Measurements from ENCODE around the gene GRID2IP. TPM values are rescaled to one million over a fixed set of nuclear protein-coding genes. Genes with fewer than 3 reads are reported as not detected.

Gene GRID2IP
- total and polyA plus RNA-seq, 2 of the 13 experiments (the other 11 are each of a cell fraction or from before 2014, with no cell fraction given) = 0.03 TPM; not detected in 1

GRCh38 chr7:6447581-6448199 is 103.6 kb downstream of the GRID2IP start, which contains the start of gene DAGLB (continued):
- TF ChIP-seq ZNF878 (CRISPR knock-in tag; IDR thresholded peaks at IDR 0.05) = no peak
- no peak for TF ChIP-seq JARID2 (CRISPR knock-in tag; IDR thresholded peaks at IDR 0.05; ENCODE audit: insufficient replicate concordance)
- no peak for TF ChIP-seq PRPF4 (IDR thresholded peaks at IDR 0.05; ENCODE audit: low read depth, low read length, poor library complexity, severe bottlenecking)
- no peak for TF ChIP-seq HCFC1 (IDR thresholded peaks at IDR 0.05; ENCODE audit: low read depth, low read length)
- peak; percentile 58; the same call in 1 of the 2 replicates for TF ChIP-seq SNAI1 (CRISPR knock-in tag; IDR thresholded peaks at IDR 0.05; ENCODE audit: borderline replicate concordance)
- TF ChIP-seq HOXD1 (CRISPR knock-in tag; IDR thresholded peaks at IDR 0.05) = peak; percentile 81; the same call in 1 of the 2 replicates
- TF ChIP-seq NFYC (CRISPR knock-in tag; IDR thresholded peaks at IDR 0.05) = no peak
- TF ChIP-seq GZF1 (CRISPR knock-in tag; IDR thresholded peaks at IDR 0.05) = no peak
- TF ChIP-seq, protein P1, sequence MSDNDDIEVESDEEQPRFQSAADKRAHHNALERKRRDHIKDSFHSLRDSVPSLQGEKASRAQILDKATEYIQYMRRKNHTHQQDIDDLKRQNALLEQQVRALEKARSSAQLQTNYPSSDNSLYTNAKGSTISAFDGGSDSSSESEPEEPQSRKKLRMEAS (IDR thresholded peaks at IDR 0.05) = peak; percentile 33; the same call in 1 of the 2 replicates
- no peak for TF ChIP-seq IRF2 (CRISPR knock-in tag; IDR thresholded peaks at IDR 0.05)
- TF ChIP-seq TAF1 (CRISPR knock-in tag; IDR thresholded peaks at IDR 0.05) = peak; percentile 77
- peak; percentile 67; the same call in 1 of the 2 replicates for TF ChIP-seq KDM5B (CRISPR knock-in tag; IDR thresholded peaks at IDR 0.05; ENCODE audit: borderline replicate concordance)
- 0 out of 2 replicates have a peak, but pooled peaks have one; percentile 6 for TF ChIP-seq ZSCAN31 (CRISPR knock-in tag; IDR thresholded peaks at IDR 0.05; ENCODE audit: low read depth)
- TF ChIP-seq ZNF772 (CRISPR knock-in tag; IDR thresholded peaks at IDR 0.05) = peak; percentile 58; the same call in 1 of the 2 replicates
- TF ChIP-seq ZNF543 (CRISPR knock-in tag; IDR thresholded peaks at IDR 0.05) = peak; percentile 74; the same call in 1 of the 2 replicates
- TF ChIP-seq RAD21 (CRISPR knock-in tag; IDR thresholded peaks at IDR 0.05) = no peak
- peak; percentile 68; the same call in 1 of the 2 replicates for TF ChIP-seq ZNF607 (CRISPR knock-in tag; IDR thresholded peaks at IDR 0.05; ENCODE audit: borderline replicate concordance)
- no peak for TF ChIP-seq ZNF530 (CRISPR knock-in tag; IDR thresholded peaks at IDR 0.05; ENCODE audit: low read depth)
- TF ChIP-seq ZNF660 (CRISPR knock-in tag; IDR thresholded peaks at IDR 0.05; ENCODE audit: borderline replicate concordance, low read depth) = 0 out of 2 replicates have a peak, but pooled peaks have one; percentile 64
- TF ChIP-seq MEIS2 (CRISPR knock-in tag; IDR thresholded peaks at IDR 0.05) = peak; percentile 54; the same call in 1 of the 2 replicates
- TF ChIP-seq ZNF816 (CRISPR knock-in tag; IDR thresholded peaks at IDR 0.05; ENCODE audit: borderline replicate concordance) = no peak
- TF ChIP-seq CAMTA2 (CRISPR knock-in tag; IDR thresholded peaks at IDR 0.05; ENCODE audit: borderline replicate concordance) = peak; percentile 91
- TF ChIP-seq ZSCAN29 (CRISPR knock-in tag; conservative IDR thresholded peaks at IDR 0.05) = no peak
- TF ChIP-seq, protein P2, sequence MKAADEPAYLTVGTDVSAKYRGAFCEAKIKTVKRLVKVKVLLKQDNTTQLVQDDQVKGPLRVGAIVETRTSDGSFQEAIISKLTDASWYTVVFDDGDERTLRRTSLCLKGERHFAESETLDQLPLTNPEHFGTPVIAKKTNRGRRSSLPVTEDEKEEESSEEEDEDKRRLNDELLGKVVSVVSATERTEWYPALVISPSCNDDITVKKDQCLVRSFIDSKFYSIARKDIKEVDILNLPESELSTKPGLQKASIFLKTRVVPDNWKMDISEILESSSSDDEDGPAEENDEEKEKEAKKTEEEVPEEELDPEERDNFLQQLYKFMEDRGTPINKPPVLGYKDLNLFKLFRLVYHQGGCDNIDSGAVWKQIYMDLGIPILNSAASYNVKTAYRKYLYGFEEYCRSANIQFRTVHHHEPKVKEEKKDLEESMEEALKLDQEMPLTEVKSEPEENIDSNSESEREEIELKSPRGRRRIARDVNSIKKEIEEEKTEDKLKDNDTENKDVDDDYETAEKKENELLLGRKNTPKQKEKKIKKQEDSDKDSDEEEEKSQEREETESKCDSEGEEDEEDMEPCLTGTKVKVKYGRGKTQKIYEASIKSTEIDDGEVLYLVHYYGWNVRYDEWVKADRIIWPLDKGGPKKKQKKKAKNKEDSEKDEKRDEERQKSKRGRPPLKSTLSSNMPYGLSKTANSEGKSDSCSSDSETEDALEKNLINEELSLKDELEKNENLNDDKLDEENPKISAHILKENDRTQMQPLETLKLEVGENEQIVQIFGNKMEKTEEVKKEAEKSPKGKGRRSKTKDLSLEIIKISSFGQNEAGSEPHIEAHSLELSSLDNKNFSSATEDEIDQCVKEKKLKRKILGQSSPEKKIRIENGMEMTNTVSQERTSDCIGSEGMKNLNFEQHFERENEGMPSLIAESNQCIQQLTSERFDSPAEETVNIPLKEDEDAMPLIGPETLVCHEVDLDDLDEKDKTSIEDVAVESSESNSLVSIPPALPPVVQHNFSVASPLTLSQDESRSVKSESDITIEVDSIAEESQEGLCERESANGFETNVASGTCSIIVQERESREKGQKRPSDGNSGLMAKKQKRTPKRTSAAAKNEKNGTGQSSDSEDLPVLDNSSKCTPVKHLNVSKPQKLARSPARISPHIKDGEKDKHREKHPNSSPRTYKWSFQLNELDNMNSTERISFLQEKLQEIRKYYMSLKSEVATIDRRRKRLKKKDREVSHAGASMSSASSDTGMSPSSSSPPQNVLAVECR (CRISPR knock-in tag; IDR thresholded peaks at IDR 0.05; ENCODE audit: borderline replicate concordance) = peak; percentile 83
- TF ChIP-seq SAP130 (CRISPR knock-in tag; IDR thresholded peaks at IDR 0.05; ENCODE audit: low read depth) = peak; percentile 85
- TF ChIP-seq ZFP90 (CRISPR knock-in tag; IDR thresholded peaks at IDR 0.05; ENCODE audit: borderline replicate concordance) = 0 out of 2 replicates have a peak, but pooled peaks have one; percentile 2
- TF ChIP-seq ATF5 (CRISPR knock-in tag; IDR thresholded peaks at IDR 0.05; ENCODE audit: low read depth) = 0 out of 2 replicates have a peak, but pooled peaks have one; percentile 31
